ENCODE results near the gene TBX19. TPM values are rescaled to one million over a fixed set of nuclear protein-coding genes. Genes with fewer than 3 reads are reported as not detected.

The TBX19 gene
- total RNA-seq, 1 donor from 2014 or later: 4.7 TPM

DNA sequence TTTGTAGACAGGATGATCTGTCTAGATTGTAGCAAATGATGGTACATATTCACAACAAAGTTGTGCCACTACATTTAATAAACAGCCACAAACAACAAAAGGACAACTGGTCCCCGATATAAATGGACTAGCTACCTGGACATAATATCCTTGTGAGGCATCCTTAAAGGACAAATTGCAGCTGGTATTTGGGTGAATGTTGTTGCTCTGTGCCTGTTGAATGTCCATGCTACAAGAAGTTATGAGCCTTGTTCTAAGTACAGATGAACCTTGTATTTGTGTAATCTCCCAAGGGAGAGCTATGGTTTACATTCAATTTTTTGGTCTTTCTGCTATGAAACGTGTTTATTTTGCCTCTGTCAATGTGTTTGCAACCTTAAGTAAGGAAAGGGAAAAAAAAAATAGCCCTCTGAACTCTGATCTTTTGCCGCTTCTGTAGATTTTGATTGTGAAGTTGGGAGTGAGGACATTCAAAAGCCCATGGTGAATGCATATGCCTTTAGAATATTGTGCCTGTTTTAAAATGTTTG is 28.4 kb upstream of the TBX19 start:
- ChIA-PET POLR2A (no interaction called here), CTCF (no interaction called here)
- Mint-ChIP-seq H3K27me3 (no peaks in the 10 kb centered on the region), H3K27ac (no peak overlapping the region), H3K4me1 (peaks cover 10% of the 10 kb centered on the region), H3K36me3 (ENCODE audit: low read depth) (peaks cover 82% of the 10 kb centered on the region), H3K4me3 (no peak overlapping the region), H3K9me3 (peaks cover 5% of the 10 kb centered on the region)
- DNase-seq (no peak), ATAC-seq (ENCODE audit: low read depth) (no peak)
- intact Hi-C loops (cut with micrococcal nuclease): no loop called here
- TF ChIP-seq, protein P1, sequence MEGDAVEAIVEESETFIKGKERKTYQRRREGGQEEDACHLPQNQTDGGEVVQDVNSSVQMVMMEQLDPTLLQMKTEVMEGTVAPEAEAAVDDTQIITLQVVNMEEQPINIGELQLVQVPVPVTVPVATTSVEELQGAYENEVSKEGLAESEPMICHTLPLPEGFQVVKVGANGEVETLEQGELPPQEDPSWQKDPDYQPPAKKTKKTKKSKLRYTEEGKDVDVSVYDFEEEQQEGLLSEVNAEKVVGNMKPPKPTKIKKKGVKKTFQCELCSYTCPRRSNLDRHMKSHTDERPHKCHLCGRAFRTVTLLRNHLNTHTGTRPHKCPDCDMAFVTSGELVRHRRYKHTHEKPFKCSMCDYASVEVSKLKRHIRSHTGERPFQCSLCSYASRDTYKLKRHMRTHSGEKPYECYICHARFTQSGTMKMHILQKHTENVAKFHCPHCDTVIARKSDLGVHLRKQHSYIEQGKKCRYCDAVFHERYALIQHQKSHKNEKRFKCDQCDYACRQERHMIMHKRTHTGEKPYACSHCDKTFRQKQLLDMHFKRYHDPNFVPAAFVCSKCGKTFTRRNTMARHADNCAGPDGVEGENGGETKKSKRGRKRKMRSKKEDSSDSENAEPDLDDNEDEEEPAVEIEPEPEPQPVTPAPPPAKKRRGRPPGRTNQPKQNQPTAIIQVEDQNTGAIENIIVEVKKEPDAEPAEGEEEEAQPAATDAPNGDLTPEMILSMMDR (IDR thresholded peaks at IDR 0.05): no peak

DNA sequence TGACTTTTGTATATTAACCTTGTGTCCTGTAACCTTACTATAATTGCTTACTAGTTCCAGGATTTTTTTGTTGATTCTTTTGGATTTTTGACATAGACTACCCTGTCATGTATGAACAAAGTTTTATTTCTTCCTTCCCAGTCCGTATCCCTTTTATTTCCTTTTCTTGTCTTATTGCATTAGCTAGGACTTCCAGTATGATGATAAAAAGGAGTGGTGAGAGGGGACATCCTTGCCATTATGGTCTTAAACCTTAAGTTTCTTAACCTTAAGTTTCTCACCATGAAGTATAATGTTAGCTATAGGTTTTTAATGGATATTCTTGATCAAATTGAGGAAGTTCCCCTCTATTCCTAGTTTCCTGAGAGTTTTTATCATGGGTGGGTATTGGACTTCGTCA is 24.5 kb upstream of the TBX19 start:
- ATAC-seq (ENCODE audit: low read depth): no peak
- H3K27ac Mint-ChIP-seq: no peak overlapping the region
- CTCF ChIA-PET: no interaction called here
- no peaks in the 10 kb centered on the region for H3K27me3 Mint-ChIP-seq
- H3K4me1 Mint-ChIP-seq: no peaks in the 10 kb centered on the region
- DNase-seq: no peak
- POLR2A ChIA-PET: no interaction called here
- intact Hi-C loops (cut with micrococcal nuclease): no loop called here
- peaks cover 5% of the 10 kb centered on the region for H3K9me3 Mint-ChIP-seq
- no peak overlapping the region for H3K4me3 Mint-ChIP-seq
- peaks cover 72% of the 10 kb centered on the region for H3K36me3 Mint-ChIP-seq (ENCODE audit: low read depth)
- TF ChIP-seq, protein P1 (IDR thresholded peaks at IDR 0.05): no peak

DNA sequence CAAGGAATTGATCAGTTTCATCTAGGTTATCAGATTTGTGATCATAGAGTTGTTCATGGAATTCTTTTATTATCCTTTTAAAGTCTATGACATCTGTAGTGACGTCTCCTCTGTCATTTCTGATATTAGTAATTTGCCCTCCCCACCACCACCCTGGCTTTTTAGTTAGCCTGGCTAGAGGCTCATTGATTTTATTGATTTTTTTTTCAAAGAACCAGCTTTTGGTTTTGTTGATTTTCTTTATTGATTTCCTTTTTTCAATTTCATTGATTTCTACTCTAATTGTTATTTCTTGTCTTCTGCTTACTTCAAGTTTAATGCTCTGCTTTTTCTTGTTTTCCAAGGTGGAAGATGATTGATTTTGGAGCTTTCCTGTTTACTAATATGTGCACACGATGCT is 23.3 kb upstream of the TBX19 start:
- Mint-ChIP-seq H3K27me3 (no peaks in the 10 kb centered on the region), H3K36me3 (ENCODE audit: low read depth) (peaks cover 72% of the 10 kb centered on the region), H3K4me3 (no peak overlapping the region), H3K27ac (no peak overlapping the region), H3K9me3 (peaks cover 5% of the 10 kb centered on the region), H3K4me1 (no peaks in the 10 kb centered on the region)
- DNase-seq (no peak), ATAC-seq (ENCODE audit: low read depth) (no peak)
- intact Hi-C loops (cut with micrococcal nuclease): no loop called here
- CTCF ChIA-PET: no interaction called here
- TF ChIP-seq, protein P1 (IDR thresholded peaks at IDR 0.05): no peak
- POLR2A ChIA-PET: no interaction called here

DNA sequence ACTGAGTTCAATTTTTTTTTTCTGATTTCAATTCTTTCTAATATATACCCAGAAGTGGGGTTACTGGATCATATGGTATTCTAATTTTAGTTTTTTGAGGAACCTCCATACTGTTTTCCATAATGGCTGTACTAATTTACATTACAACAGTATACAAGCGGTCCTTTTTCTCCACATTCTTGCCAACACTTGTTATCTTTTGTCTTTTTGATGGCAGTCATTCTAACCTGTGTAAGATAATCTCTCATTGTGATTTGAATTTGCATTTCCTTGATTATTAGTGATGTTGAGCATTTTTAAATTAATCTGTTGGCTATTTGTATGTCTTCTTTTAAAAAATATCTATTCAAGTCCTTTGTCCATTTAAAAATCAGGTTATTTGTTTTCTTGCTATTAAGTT is 21.1 kb upstream of the TBX19 start:
- H3K4me3 Mint-ChIP-seq: no peak overlapping the region
- H3K9me3 Mint-ChIP-seq: peaks cover 5% of the 10 kb centered on the region
- DNase-seq (no peak), ATAC-seq (ENCODE audit: low read depth) (no peak)
- ChIA-PET POLR2A (no interaction called here), CTCF (no interaction called here)
- H3K36me3 Mint-ChIP-seq (ENCODE audit: low read depth): peaks cover 75% of the 10 kb centered on the region
- no peaks in the 10 kb centered on the region for H3K4me1 Mint-ChIP-seq
- H3K27me3 Mint-ChIP-seq: no peaks in the 10 kb centered on the region
- intact Hi-C loops (cut with micrococcal nuclease): no loop called here
- no peak overlapping the region for H3K27ac Mint-ChIP-seq
- TF ChIP-seq, protein P1 (IDR thresholded peaks at IDR 0.05): no peak

DNA sequence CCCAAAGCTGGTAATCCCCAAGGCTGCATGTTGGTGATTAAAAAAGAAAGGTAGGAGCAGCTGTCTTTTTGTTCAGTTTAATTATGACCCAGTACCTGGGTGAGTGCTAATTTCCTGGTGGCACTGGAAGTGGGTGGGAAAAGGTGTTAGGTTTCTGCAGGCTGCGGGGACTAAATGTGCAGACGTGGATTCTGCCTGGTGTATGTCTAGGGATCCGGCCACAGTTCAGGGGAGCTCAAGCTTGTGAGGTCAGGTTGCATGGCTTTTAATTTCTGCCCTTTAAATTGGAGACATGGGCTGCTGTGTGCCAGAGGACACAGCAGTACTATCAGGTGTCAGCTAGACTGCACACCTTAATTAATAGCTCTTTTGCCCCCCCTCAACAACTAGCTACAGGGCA is 20.3 kb upstream of the TBX19 start:
- intact Hi-C loops (cut with micrococcal nuclease): no loop called here
- TF ChIP-seq, protein P1 (IDR thresholded peaks at IDR 0.05): no peak

More for the DNA sequence above, 20.3 kb upstream of the TBX19 start:
- ChIA-PET POLR2A (no interaction called here), CTCF (no interaction called here)
- ATAC-seq (ENCODE audit: low read depth) (no peak), DNase-seq (no peak)
- H3K9me3 Mint-ChIP-seq: peaks cover 2% of the 10 kb centered on the region
- H3K27ac Mint-ChIP-seq: no peak overlapping the region
- no peak overlapping the region for H3K4me3 Mint-ChIP-seq
- no peaks in the 10 kb centered on the region for H3K4me1 Mint-ChIP-seq
- peaks cover 76% of the 10 kb centered on the region for H3K36me3 Mint-ChIP-seq (ENCODE audit: low read depth)
- H3K27me3 Mint-ChIP-seq: no peaks in the 10 kb centered on the region
